Hematopoietic multipotent progenitor cell treated with erythropoietin and hydrocortisone succinate and interleukin-3 and kit ligand, for 15 days (in vitro differentiated cells): Measurements from ENCODE around the gene PPP1R13B.

ENCODE experiments used
- DNase-seq: peaks from one replicate; pipeline ENCODE4 v3.0.0-alpha.2; 2015; ENCODE audit warnings: low spot score

The PPP1R13B gene

GRCh38 chr14:103711516-103712431 is 135.6 kb downstream of the PPP1R13B start:
- no peak for DNase-seq

DNA sequence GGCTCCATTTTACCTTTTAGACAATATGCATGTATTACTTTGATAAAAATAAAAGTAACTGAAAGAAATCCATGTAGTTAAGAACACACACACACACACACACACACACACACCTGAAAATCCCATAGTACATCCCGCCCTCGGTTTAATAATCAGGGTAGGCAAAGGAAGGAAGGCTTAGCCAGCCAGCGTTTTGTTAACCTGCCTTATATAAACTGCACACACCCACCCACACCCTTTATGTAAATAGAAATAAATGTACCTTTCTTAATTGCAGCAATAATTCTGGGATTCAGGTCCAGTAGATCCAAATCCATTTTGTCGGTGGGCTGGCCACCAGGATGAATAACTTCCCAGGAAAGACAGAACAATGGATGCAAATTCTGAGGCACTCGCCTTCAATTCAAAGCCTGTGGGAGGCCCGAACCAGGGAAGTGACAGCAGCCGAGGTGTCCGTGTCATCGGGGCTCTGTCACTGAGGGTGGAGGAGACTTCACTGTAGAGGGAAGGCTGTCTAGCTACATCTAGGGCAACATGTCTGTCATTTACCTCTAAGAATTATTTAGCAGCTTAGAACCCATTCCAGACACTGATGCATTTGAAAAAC is 136.5 kb downstream of the PPP1R13B start:
- no peak for DNase-seq

GRCh38 chr14:103709814-103710213 is 137.6 kb downstream of the PPP1R13B start:
- DNase-seq: no peak

DNA sequence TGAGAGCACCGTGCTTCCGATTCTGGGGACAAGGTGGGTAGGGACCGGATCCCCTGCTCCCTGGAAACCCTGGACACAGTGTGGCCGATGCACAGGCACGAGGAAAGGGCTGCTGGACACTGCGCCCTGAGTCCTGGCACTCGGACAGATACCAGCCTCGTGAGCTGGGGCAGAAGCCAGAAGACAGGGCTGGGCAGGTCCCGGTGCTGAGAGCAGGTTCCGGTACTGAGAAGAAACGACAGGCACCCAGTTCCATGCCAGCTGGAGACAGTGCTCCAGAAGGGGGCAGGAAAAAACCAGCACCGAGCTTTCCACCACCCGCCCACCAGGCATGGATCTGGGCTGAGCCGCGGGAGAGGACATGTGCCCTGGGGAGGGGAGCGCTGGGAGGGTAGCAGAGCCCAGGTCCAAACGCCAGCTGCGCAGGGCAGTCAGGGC is 138.6 kb downstream of the PPP1R13B start:
- DNase-seq: no peak

DNA sequence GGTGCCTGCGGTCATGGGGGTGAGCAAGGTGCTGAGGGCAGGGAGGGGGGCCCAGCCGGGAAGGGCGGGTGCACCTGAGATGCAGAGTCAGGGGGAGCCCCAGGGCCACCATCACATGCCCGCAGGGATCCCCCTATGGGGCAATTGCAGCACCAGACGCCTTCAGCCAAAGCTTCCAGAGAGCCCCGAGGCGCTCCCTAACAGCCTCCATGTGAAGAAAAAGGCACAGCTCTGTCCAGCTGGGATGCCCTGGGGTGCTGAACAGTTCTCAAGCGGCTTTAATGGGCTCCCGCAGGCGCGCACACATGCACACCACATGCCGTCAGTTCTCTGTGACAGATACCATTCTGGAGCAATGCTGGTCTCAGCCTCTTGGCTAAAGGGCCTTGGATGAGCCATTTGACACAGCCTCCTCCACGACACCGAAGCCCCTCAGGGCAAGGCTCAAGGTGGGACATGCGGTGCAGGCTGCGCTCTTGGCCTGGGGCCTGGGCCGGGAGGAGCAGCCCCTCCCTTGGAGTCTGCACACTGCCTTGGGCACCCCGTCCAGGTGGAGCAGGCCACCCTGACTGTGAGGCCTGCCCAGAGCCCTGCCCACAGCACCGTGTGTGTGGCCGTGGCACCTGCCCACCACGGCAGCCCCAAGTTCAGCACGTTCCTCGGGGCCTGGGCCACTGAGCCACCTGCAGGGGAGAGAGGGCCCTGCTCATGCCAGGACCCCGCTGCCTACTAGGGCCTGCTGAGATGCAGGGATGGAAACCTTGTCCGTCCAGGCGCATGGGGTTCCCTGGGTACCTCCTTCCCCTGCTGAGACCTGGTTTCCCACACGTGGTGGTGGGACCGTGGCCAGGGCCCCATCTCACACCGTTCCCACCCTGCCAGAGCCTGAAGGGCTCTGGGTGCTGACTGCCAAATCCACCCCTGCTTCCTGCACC is 139.8 kb downstream of the PPP1R13B start:
- no peak for DNase-seq

DNA sequence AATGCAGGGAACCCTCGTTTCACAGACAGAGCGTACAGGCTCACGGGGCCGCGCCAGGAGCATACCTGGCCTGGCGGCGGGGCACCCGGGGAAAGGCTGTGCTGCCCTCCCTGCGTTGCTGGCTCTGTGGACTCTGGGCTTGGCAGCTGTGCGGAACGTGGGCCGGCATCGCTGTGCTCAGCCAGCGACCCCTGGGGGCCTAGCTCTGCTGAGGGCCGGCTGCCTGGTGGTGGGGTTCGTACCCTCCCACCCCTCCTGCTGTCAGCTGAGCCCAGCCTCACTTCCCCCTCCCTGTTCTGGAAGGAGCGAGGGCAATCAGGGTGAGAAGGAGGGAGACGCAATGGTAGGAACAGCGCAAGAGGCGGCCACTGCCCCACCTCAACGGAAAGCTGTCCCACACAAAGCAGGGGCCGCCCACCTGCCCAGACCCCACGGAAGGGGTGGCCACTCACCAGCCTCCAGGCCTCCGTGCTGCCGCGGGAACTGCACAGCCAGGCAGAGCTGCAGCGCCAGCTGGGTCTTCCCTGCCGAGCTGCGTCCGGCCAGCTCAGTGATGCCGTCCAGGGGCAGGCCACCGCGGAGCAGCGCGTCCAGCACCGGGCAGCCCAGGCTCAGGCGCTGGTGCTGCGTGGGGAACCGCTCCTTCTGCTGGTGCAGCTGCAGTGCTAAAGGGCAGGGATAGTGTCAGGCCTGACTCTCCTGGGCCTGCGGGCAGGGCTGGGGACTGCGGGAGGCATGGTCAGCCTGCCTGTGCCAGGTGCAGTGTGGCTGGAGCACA is 140.6 kb downstream of the PPP1R13B start:
- no peak for DNase-seq

- no peak for DNase-seq
Measured at GRCh38 chr14:103705504-103706284, 141.7 kb downstream of the PPP1R13B start.

GRCh38 chr14:103705118-103705503 is 142.3 kb downstream of the PPP1R13B start:
- no peak for DNase-seq

DNA sequence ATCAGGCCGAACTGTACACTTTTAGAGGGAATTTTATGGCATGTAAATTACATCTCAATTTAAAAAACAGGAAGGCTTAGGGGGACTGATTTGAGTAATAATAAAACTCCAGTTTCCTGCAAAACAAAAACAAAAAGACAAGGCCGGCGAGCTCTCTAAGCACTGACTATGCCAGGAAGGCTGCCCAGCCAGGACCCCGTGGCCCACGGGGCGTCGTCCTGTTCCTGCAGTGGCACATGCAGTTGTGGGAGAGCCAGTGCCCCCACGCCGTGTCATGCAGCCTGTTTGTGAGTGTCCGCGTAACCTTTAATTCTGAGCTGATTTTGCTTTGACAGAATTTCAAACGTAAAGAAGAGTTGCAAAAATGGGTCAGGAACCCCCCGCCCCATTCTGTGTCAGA is 142.7 kb downstream of the PPP1R13B start:
- DNase-seq: no peak

GRCh38 chr14:103703433-103704385 is 143.7 kb downstream of the PPP1R13B start:
- no peak for DNase-seq

DNA sequence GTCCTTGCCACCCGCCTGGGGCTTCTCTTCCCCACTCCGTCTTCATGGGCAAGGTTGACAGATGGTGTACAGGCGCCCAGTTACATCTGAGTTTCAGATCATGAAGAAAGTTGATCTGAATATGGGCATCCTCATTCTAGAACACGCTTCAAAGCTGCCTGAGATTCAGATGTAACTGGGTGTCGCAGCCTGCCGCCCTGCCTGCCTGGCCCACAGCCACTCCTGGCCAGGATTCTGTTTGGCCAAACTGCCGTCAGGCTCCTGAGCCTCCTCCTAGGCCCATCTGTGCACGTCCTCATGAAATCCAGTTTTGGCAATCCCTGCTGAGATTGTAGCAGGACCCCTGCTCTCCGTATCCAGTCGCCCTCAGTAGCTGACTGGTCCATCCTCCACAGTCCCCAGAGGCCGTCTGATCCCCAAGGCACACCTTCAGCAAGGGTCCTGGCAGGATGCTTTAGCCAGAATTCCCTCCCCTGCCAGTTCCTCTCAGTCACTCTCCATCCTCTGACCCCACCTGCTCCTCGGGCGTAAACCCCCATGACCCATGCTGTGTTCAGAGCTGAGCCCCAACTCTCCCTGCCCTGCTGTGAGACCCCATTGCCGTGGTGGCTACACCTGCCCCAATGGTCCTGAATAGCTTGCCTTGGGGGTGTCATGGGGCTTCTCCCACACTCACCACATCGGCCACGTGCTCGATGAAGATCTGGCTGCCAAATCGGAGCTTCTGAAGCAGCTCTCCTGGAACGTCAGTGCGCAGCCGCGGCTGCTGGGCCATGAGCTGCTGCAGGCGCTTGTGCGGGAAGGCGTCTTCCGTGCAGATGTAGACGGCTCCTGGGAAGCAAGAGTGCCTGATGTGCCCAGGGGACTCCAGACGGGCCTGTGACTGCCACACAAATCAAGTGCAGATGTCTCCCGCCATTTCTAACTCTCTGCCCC is 144.6 kb downstream of the PPP1R13B start:
- no peak for DNase-seq

DNA sequence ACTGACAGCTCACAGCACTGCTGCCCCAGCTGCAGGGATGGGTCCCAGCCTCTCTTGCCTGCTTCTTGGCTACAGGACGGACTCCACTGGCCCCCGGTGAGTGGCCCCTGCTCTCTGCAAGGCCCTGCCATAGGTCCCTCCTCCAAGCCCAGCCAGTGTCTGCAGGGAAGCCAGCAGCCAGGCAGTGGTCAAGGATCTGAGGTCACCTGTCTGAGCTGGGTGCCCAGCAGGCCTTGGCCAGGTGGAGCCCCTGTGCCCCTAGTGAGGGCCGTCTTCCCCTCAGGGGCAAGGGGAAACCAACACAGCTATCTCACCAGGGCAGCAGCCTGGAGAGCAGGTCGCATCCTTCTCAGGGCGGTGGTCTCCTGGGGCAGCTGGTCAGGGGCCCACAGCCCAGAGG is 145.3 kb downstream of the PPP1R13B start:
- no peak for DNase-seq

GRCh38 chr14:103700753-103701490 is 146.5 kb downstream of the PPP1R13B start:
- no peak for DNase-seq

GRCh38 chr14:103699901-103700752 is 147.2 kb downstream of the PPP1R13B start:
- no peak for DNase-seq

- DNase-seq: no peak
Measured at GRCh38 chr14:103699261-103699661, 148.1 kb downstream of the PPP1R13B start.

- DNase-seq: no peak
Measured at GRCh38 chr14:103698380-103699260, 148.8 kb downstream of the PPP1R13B start.
